Measurements from ENCODE around the gene KMT5C.

Gene KMT5C

GRCh38 chr19:55377356-55378131 lies 37.9 kb downstream of the KMT5C start:
- Histone ChIP-seq H3K4me1 (peaks cover 13% of the 10 kb centered on the region), H3K27me3 (no peaks in the 10 kb centered on the region), H3K36me3 (no peaks in the 10 kb centered on the region), H3K9me3 (no peaks in the 10 kb centered on the region), H3K4me3 (ENCODE audit: low read depth, low read length) (peak overlapping the region; percentile 14)
- no peak for DNase-seq
- TF ChIP-seq CTCF (IDR thresholded peaks at IDR 0.05; ENCODE audit: low read depth, low read length) = no peak

- Histone ChIP-seq H3K36me3 (no peaks in the 10 kb centered on the region), H3K4me1 (peaks cover 10% of the 10 kb centered on the region), H3K4me3 (ENCODE audit: low read depth, low read length) (no peak overlapping the region), H3K9me3 (no peaks in the 10 kb centered on the region), H3K27me3 (no peaks in the 10 kb centered on the region)
- no peak for DNase-seq
- TF ChIP-seq CTCF (IDR thresholded peaks at IDR 0.05; ENCODE audit: low read depth, low read length) = no peak
These were observed 39.5 kb downstream of the KMT5C start for GRCh38 chr19:55379174-55379573.

GRCh38 chr19:55382013-55382412 lies 42.3 kb downstream of the KMT5C start:
- no peak overlapping the region for H3K4me3 ChIP-seq (ENCODE audit: low read depth, low read length)
- H3K4me1 ChIP-seq = peaks cover 13% of the 10 kb centered on the region
- TF ChIP-seq CTCF (IDR thresholded peaks at IDR 0.05; ENCODE audit: low read depth, low read length) = no peak
- H3K36me3 ChIP-seq = peaks cover 10% of the 10 kb centered on the region
- DNase-seq = no peak
- H3K9me3 ChIP-seq = no peaks in the 10 kb centered on the region
- H3K27me3 ChIP-seq = no peaks in the 10 kb centered on the region

GRCh38 chr19:55382522-55383054 lies 42.9 kb downstream of the KMT5C start:
- Histone ChIP-seq H3K27me3 (no peaks in the 10 kb centered on the region), H3K36me3 (peaks cover 16% of the 10 kb centered on the region), H3K9me3 (no peaks in the 10 kb centered on the region), H3K4me3 (ENCODE audit: low read depth, low read length) (no peak overlapping the region), H3K4me1 (peaks cover 10% of the 10 kb centered on the region)
- no peak for TF ChIP-seq CTCF (IDR thresholded peaks at IDR 0.05; ENCODE audit: low read depth, low read length)
- DNase-seq = no peak

- Histone ChIP-seq H3K27me3 (no peaks in the 10 kb centered on the region), H3K36me3 (peaks cover 25% of the 10 kb centered on the region), H3K4me1 (peaks cover 6% of the 10 kb centered on the region; the same call in 1 of the 2 replicates), H3K9me3 (no peaks in the 10 kb centered on the region), H3K4me3 (ENCODE audit: low read depth, low read length) (peak overlapping the region; percentile 86)
- peak; percentile 79 for DNase-seq
- TF ChIP-seq CTCF (IDR thresholded peaks at IDR 0.05; ENCODE audit: low read depth, low read length) = no peak
These were observed 43.8 kb downstream of the KMT5C start for GRCh38 chr19:55383279-55384130.
